Endothelial cell of umbilical vein (primary cell): ENCODE measurements around the gene LRRK1. TPM values are rescaled to one million over a fixed set of nuclear protein-coding genes. Genes with fewer than 3 reads are reported as not detected.

Experiments used
- BruUV-seq: library from RNA; stranded (reverse); fragments of 400-500 nt; replicated peaks from 2 replicates; lab custom pipeline; 2021; lab: Mats Ljungman, UMichigan
- CTCF ChIA-PET: fragments of 300-600, 350-600 bp; sonication (Branson Sonifier 250); formaldehyde crosslinking; loops from one replicate; lab custom pipeline; 2021; ENCODE audit warnings: antibody characterized with exemption, inconsistent platforms; lab: Charles Lee
- POLR2A ChIA-PET: fragments of 300-600, 350-600 bp; sonication (Branson Sonifier 250); formaldehyde crosslinking; loops from one replicate; lab custom pipeline; 2021; ENCODE audit warnings: antibody characterized with exemption, inconsistent platforms; lab: Charles Lee
- DNase-seq: peaks from one replicate; pipeline ENCODE4 v3.0.0-alpha.2; 2011; ENCODE audit warnings: low read depth, low spot score
- FAIRE-seq: peaks from 2 replicates; lab custom pipeline; 2011; peaks lifted over from hg19 to GRCh38; lab: Jason Lieb, UNC
- H2AFZ ChIP-seq: 2 replicates; pipeline ENCODE4 v1.6.0; 2012; ENCODE audit warnings: low read depth, low read length, control low read depth, inconsistent platforms
- H3K27ac ChIP-seq: 2 replicates; pipeline ENCODE4 v1.5.1; 2011; ENCODE audit warnings: low read depth, mild to moderate bottlenecking, control low read depth, low read length, moderate library complexity; ENCODE audit not compliant: insufficient read depth
- H3K27me3 ChIP-seq, 2 experiments: 2 replicates each; pipeline versions ENCODE4 v1.6.0 to v1.6.1; 2011; ENCODE audit warnings: low read length in 2 of 2, mixed read lengths in 1 of 2; ENCODE audit not compliant: control insufficient read depth in 2 of 2, insufficient read depth in 2 of 2
- H3K36me3 ChIP-seq, 2 experiments: 2 replicates in 1 of 2; 3 replicates in 1 of 2; pipeline ENCODE4 v1.5.1; 2011; ENCODE audit warnings: low read length in 2 of 2, mild to moderate bottlenecking in 1 of 2, moderate library complexity in 1 of 2; ENCODE audit not compliant: control insufficient read depth in 2 of 2, insufficient read depth in 2 of 2; ENCODE audit errors: extremely low read depth in 1 of 2
- H3K4me1 ChIP-seq: 3 replicates; pipeline ENCODE4 v1.5.1; 2011; ENCODE audit warnings: mild to moderate bottlenecking, low read length; ENCODE audit not compliant: control insufficient read depth, insufficient read depth; ENCODE audit errors: extremely low read depth
- H3K4me2 ChIP-seq: 2 replicates; pipeline ENCODE4 v1.6.1; 2011; ENCODE audit warnings: low read length, control low read depth, mixed read lengths; ENCODE audit not compliant: insufficient read depth
- H3K4me3 ChIP-seq, 3 experiments: fragments of 200-600 bp in 1 of 3; sonication (generic), shearing (Covaris generic) in 1 of 3; replicated peaks in 1 of 3; 2 replicates each; pipeline ENCODE4 v1.5.1; 2011 to 2016; ENCODE audit warnings: control low read depth in 3 of 3, low read length in 3 of 3, mild to moderate bottlenecking in 2 of 3, inconsistent platforms in 1 of 3, low read depth in 1 of 3, moderate library complexity in 1 of 3; ENCODE audit not compliant: insufficient read depth in 1 of 3
- H3K79me2 ChIP-seq: 2 replicates; pipeline ENCODE4 v1.6.0; 2012; ENCODE audit warnings: low read length, inconsistent platforms; ENCODE audit not compliant: control insufficient read depth, insufficient read depth
- H3K9ac ChIP-seq: replicated peaks from 2 replicates; pipeline ENCODE3; 2011; ENCODE audit warnings: low read length, control low read depth; ENCODE audit not compliant: insufficient read depth; ENCODE audit errors: extremely low read depth
- H3K9me1 ChIP-seq: replicated peaks from 3 replicates; pipeline ENCODE4 v1.6.0; 2011; ENCODE audit warnings: mild to moderate bottlenecking, low read length; ENCODE audit not compliant: control insufficient read depth, insufficient read depth; ENCODE audit errors: extremely low read depth
- H3K9me3 ChIP-seq: replicated peaks from 2 replicates; pipeline ENCODE4 v1.5.1; 2012; ENCODE audit warnings: low read length, inconsistent platforms; ENCODE audit not compliant: control insufficient read depth, insufficient read depth
- H4K20me1 ChIP-seq: replicated peaks from 2 replicates; pipeline ENCODE3; 2011; ENCODE audit warnings: mild to moderate bottlenecking, low read length; ENCODE audit not compliant: control insufficient read depth, insufficient read depth; ENCODE audit errors: extremely low read depth
- CTCF ChIP-seq, 2 donors: IDR thresholded peaks; 1 replicate in 1 of 2; 2 replicates in 1 of 2; pipeline ENCODE4 v1.5.1; 2011; ENCODE audit warnings: low read length in 2 of 2, mild to moderate bottlenecking in 2 of 2, moderate library complexity in 2 of 2, control low read depth in 1 of 2, inconsistent platforms in 1 of 2, low read depth in 1 of 2; ENCODE audit not compliant: insufficient read depth in 1 of 2; ENCODE audit errors: extremely low read depth in 1 of 2
- EZH2 ChIP-seq: IDR thresholded peaks from 2 replicates; pipeline ENCODE4 v1.6.1; 2012; ENCODE audit warnings: borderline replicate concordance, low read depth, mild to moderate bottlenecking, moderate library complexity, low read length, inconsistent platforms; ENCODE audit not compliant: severe bottlenecking
- FOS ChIP-seq: IDR thresholded peaks from 2 replicates; pipeline ENCODE4 v1.6.1; 2011; ENCODE audit warnings: mild to moderate bottlenecking, low read length, moderate library complexity, borderline replicate concordance; ENCODE audit not compliant: insufficient read depth
- GATA2 ChIP-seq: IDR thresholded peaks from 2 replicates; pipeline ENCODE4 v1.7.0; 2011; ENCODE audit warnings: low read depth, mild to moderate bottlenecking, moderate library complexity, mixed read lengths, low read length; ENCODE audit not compliant: insufficient read length, insufficient read depth
- JUN ChIP-seq: IDR thresholded peaks from 2 replicates; pipeline ENCODE4 v1.6.1; 2011; ENCODE audit warnings: borderline replicate concordance, low read depth; ENCODE audit not compliant: insufficient read length, insufficient read depth
- MAX ChIP-seq: IDR thresholded peaks from 2 replicates; pipeline ENCODE4 v1.6.1; 2011; ENCODE audit not compliant: insufficient read depth, insufficient read length
- MYC ChIP-seq: IDR thresholded peaks from one replicate; pipeline ENCODE4 v1.6.1; 2011; ENCODE audit warnings: mild to moderate bottlenecking, low read depth, low read length
- POLR2A ChIP-seq: IDR thresholded peaks from 2 replicates; pipeline ENCODE4 v1.6.1; 2012; ENCODE audit warnings: low read depth, mild to moderate bottlenecking, control low read depth, low read length
- POLR2AphosphoS5 ChIP-seq: IDR thresholded peaks from 2 replicates; pipeline ENCODE4 v1.6.1; 2012; ENCODE audit warnings: low read depth, mild to moderate bottlenecking, control low read depth, low read length, moderate library complexity; ENCODE audit not compliant: insufficient read depth
- dilution Hi-C: fragments of 300-500 bp; cut with MboI; formaldehyde crosslinking; loops from one replicate; pipeline ENCODE4 v1.15.0; 2019; ENCODE audit warnings: low sequenced_read_pairs; ENCODE audit not compliant: extremely low pct_ligation_motif_present
- intact Hi-C: fragments of 100-400 bp; cut with micrococcal nuclease; formaldehyde crosslinking; loops from one replicate; pipeline ENCODE4 v1.10.0; 2022
- polyA plus RNA-seq, 4 experiments: library from polyadenylated mRNA; depleted of rRNA in 3 of 4; stranded (reverse) in 3 of 4; unstranded in 1 of 4; fragments of >200 nt; gene quantifications; 2 replicates each; pipeline versions ENCODE4 v1.2.1 to v1.2.3, GENCODE V29; 2011 to 2012; ENCODE audit warnings: missing spikeins in 1 of 4
- total RNA-seq: library from RNA; stranded (reverse); gene quantifications from 2 replicates; pipeline ENCODE4 v1.2.3, GENCODE V29; 2021

The LRRK1 gene
- total and polyA plus RNA-seq, 2 donors (not counting 3 experiments of a cell fraction or from before 2014, with no cell fraction given) = 11.0 to 22.1 TPM

- no peak overlapping the region for H2AFZ ChIP-seq
- ChIA-PET CTCF (no interaction called here), POLR2A (no interaction called here)
- H3K27me3 ChIP-seq = no peaks in the 10 kb centered on the region
- H3K9me1 ChIP-seq = no peaks in the 10 kb centered on the region
- H3K36me3 ChIP-seq = peaks cover 0 to 21% of the 10 kb centered on the region in 2 experiments
- H3K4me3 ChIP-seq = no peak overlapping the region
- DNase-seq (no peak), FAIRE-seq (no peak)
- no peaks in the 10 kb centered on the region for H3K4me1 ChIP-seq
- H3K27ac ChIP-seq = no peak overlapping the region
- BruUV-seq = no TSS peak
- intact Hi-C loops = no loop called here
- H3K9ac ChIP-seq = no peak overlapping the region
- H4K20me1 ChIP-seq = no peaks in the 10 kb centered on the region
- no peaks in the 10 kb centered on the region for H3K79me2 ChIP-seq
- no peak for TF ChIP-seq MYC
- no peak for TF ChIP-seq GATA2
- no peak for TF ChIP-seq JUN
- no peak for TF ChIP-seq MAX
- no peak for TF ChIP-seq EZH2
- TF ChIP-seq POLR2A = no peak
- no peak for TF ChIP-seq POLR2AphosphoS5
- TF ChIP-seq CTCF (IDR thresholded peaks at IDR 0.05; ENCODE audit: extremely low read depth in 1 of 2, insufficient read depth in 1 of 2, low read depth in 1 of 2, low read length in 2 of 2) = no peak
- TF ChIP-seq FOS = no peak
- H3K4me2 ChIP-seq = no peak overlapping the region
- no peaks in the 10 kb centered on the region for H3K9me3 ChIP-seq
- dilution Hi-C loops = no loop called here
These were observed 133.0 kb downstream of the LRRK1 start for GRCh38 chr15:101052031-101052620.
